ENCODE data around the gene BPIFB2.

BPIFB2 gene

GRCh38 chr20:33032555-33032954, 25.1 kb downstream of the BPIFB2 start:
- in situ Hi-C loops (cut with MboI; ENCODE audit: low pct_unique_long_range_greater_than_20kb, low sequenced_read_pairs, unreplicated experiment) = no loop called here
- no peak for DNase-seq (ENCODE audit: low spot score)
- TF ChIP-seq CTCF (IDR thresholded peaks at IDR 0.05; ENCODE audit: extremely low read depth, insufficient read depth, missing control alignments) = no peak

GRCh38 chr20:33033381-33033780, 25.9 kb downstream of the BPIFB2 start:
- DNase-seq (ENCODE audit: low spot score) = no peak
- no peak for TF ChIP-seq CTCF (IDR thresholded peaks at IDR 0.05; ENCODE audit: extremely low read depth, insufficient read depth, missing control alignments)
- in situ Hi-C loops (cut with MboI; ENCODE audit: low pct_unique_long_range_greater_than_20kb, low sequenced_read_pairs, unreplicated experiment) = no loop called here

GRCh38 chr20:33034115-33034514, 26.6 kb downstream of the BPIFB2 start:
- DNase-seq (ENCODE audit: low spot score) = no peak
- in situ Hi-C loops (cut with MboI; ENCODE audit: low pct_unique_long_range_greater_than_20kb, low sequenced_read_pairs, unreplicated experiment) = no loop called here
- no peak for TF ChIP-seq CTCF (IDR thresholded peaks at IDR 0.05; ENCODE audit: extremely low read depth, insufficient read depth, missing control alignments)

- TF ChIP-seq CTCF (IDR thresholded peaks at IDR 0.05; ENCODE audit: extremely low read depth, insufficient read depth, missing control alignments) = no peak
- DNase-seq (ENCODE audit: low spot score) = no peak
- in situ Hi-C loops (cut with MboI; ENCODE audit: low pct_unique_long_range_greater_than_20kb, low sequenced_read_pairs, unreplicated experiment) = no loop called here
These were observed 27.5 kb downstream of the BPIFB2 start for GRCh38 chr20:33034901-33035492.

- DNase-seq (ENCODE audit: low spot score) = no peak
- TF ChIP-seq CTCF (IDR thresholded peaks at IDR 0.05; ENCODE audit: extremely low read depth, insufficient read depth, missing control alignments) = no peak
- in situ Hi-C loops (cut with MboI; ENCODE audit: low pct_unique_long_range_greater_than_20kb, low sequenced_read_pairs, unreplicated experiment) = no loop called here
These were observed 30.0 kb downstream of the BPIFB2 start for GRCh38 chr20:33037456-33037855.

- TF ChIP-seq CTCF (IDR thresholded peaks at IDR 0.05; ENCODE audit: extremely low read depth, insufficient read depth, missing control alignments) = no peak
- in situ Hi-C loops (cut with MboI; ENCODE audit: low pct_unique_long_range_greater_than_20kb, low sequenced_read_pairs, unreplicated experiment) = no loop called here
- no peak for DNase-seq (ENCODE audit: low spot score)
These were observed 30.7 kb downstream of the BPIFB2 start for GRCh38 chr20:33038243-33038642.

- in situ Hi-C loops (cut with MboI; ENCODE audit: low pct_unique_long_range_greater_than_20kb, low sequenced_read_pairs, unreplicated experiment) = no loop called here
- no peak for TF ChIP-seq CTCF (IDR thresholded peaks at IDR 0.05; ENCODE audit: extremely low read depth, insufficient read depth, missing control alignments)
- DNase-seq (ENCODE audit: low spot score) = no peak
These were observed 34.9 kb downstream of the BPIFB2 start for GRCh38 chr20:33042430-33042829.
